Astrocyte (in vitro differentiated cells and primary cell): ENCODE measurements around the gene SAPCD2. TPM values are rescaled to one million over a fixed set of nuclear protein-coding genes. Genes with fewer than 3 reads are reported as not detected.

Experiments
- DNase-seq: peaks from one replicate; pipeline ENCODE4 v3.0.0-alpha.2; 2010; ENCODE audit warnings: low read depth
- FAIRE-seq: peaks from 2 replicates; lab custom pipeline; 2011; peaks lifted over from hg19 to GRCh38; lab: Jason Lieb, UNC
- H2AFZ ChIP-seq: 2 replicates; pipeline ENCODE4 v1.6.0; 2012; ENCODE audit warnings: low read depth, low read length, inconsistent platforms
- H3K27ac ChIP-seq: 2 replicates; pipeline ENCODE4 v1.5.1; 2011; ENCODE audit warnings: low read depth, low read length, inconsistent platforms
- H3K27me3 ChIP-seq: 2 replicates; pipeline ENCODE4 v1.6.0; 2011; ENCODE audit warnings: low read length, inconsistent platforms; ENCODE audit not compliant: insufficient read depth
- H3K36me3 ChIP-seq: 2 replicates; pipeline ENCODE4 v1.5.1; 2011; ENCODE audit warnings: low read length, inconsistent platforms; ENCODE audit not compliant: insufficient read depth
- H3K4me1 ChIP-seq: 2 replicates; pipeline ENCODE4 v1.5.1; 2011; ENCODE audit warnings: low read length, inconsistent platforms; ENCODE audit not compliant: insufficient read depth
- H3K4me2 ChIP-seq: 2 replicates; pipeline ENCODE4 v1.6.0; 2012; ENCODE audit warnings: low read length, inconsistent platforms
- H3K4me3 ChIP-seq: 2 replicates; pipeline ENCODE4 v1.5.1; 2011; ENCODE audit warnings: low read depth, mild to moderate bottlenecking, low read length, inconsistent platforms; ENCODE audit not compliant: insufficient read depth
- H3K79me2 ChIP-seq: 2 replicates; pipeline ENCODE4 v1.6.0; 2012; ENCODE audit warnings: mild to moderate bottlenecking, low read length, inconsistent platforms; ENCODE audit not compliant: insufficient read depth
- H3K9ac ChIP-seq: 2 replicates; pipeline ENCODE4 v1.6.0; 2012; ENCODE audit warnings: mild to moderate bottlenecking, low read length, inconsistent platforms
- H3K9me3 ChIP-seq: 2 replicates; pipeline ENCODE4 v1.5.1; 2012; ENCODE audit warnings: low read depth, mild to moderate bottlenecking, low read length, inconsistent platforms; ENCODE audit not compliant: insufficient read depth
- H4K20me1 ChIP-seq: 2 replicates; pipeline ENCODE4 v1.6.0; 2012; ENCODE audit warnings: low read length, inconsistent platforms; ENCODE audit not compliant: insufficient read depth
- H3K27ac Mint-ChIP-seq: one replicate; pipeline ENCODE4 v1.8.0; 2021; ENCODE audit warnings: mild to moderate bottlenecking, mixed read lengths; ENCODE audit not compliant: unreplicated experiment
- H3K27me3 Mint-ChIP-seq: one replicate; pipeline ENCODE4 v1.8.0; 2021; ENCODE audit warnings: low read depth, mixed read lengths; ENCODE audit not compliant: unreplicated experiment
- H3K36me3 Mint-ChIP-seq: one replicate; pipeline ENCODE4 v1.8.0; 2021; ENCODE audit warnings: low read depth, mixed read lengths; ENCODE audit not compliant: unreplicated experiment
- H3K4me1 Mint-ChIP-seq: one replicate; pipeline ENCODE4 v1.8.0; 2021; ENCODE audit warnings: low read depth, mixed read lengths; ENCODE audit not compliant: unreplicated experiment
- H3K4me3 Mint-ChIP-seq: one replicate; pipeline ENCODE4 v1.8.0; 2021; ENCODE audit warnings: mild to moderate bottlenecking, moderate library complexity, mixed read lengths; ENCODE audit not compliant: unreplicated experiment
- H3K9me3 Mint-ChIP-seq: one replicate; pipeline ENCODE4 v1.8.0; 2021; ENCODE audit warnings: mild to moderate bottlenecking, mixed read lengths; ENCODE audit not compliant: unreplicated experiment
- EZH2 ChIP-seq: IDR thresholded peaks from 2 replicates; pipeline ENCODE4 v1.6.1; 2012; ENCODE audit warnings: mild to moderate bottlenecking, low read length, inconsistent platforms; ENCODE audit not compliant: insufficient read depth
- total RNA-seq: library from RNA; stranded (reverse); gene quantifications from 2 replicates; pipeline ENCODE4 v1.2.1, GENCODE V29; 2021
- TF ChIP-seq, protein P1 (sequence below): IDR thresholded peaks from 2 replicates; pipeline ENCODE4 v1.5.1; 2011; ENCODE audit warnings: low read depth, mild to moderate bottlenecking, inconsistent platforms, low read length, moderate library complexity; ENCODE audit not compliant: insufficient read depth

SAPCD2 gene
- total RNA-seq, 1 donor from 2014 or later: 0.43 TPM

DNA sequence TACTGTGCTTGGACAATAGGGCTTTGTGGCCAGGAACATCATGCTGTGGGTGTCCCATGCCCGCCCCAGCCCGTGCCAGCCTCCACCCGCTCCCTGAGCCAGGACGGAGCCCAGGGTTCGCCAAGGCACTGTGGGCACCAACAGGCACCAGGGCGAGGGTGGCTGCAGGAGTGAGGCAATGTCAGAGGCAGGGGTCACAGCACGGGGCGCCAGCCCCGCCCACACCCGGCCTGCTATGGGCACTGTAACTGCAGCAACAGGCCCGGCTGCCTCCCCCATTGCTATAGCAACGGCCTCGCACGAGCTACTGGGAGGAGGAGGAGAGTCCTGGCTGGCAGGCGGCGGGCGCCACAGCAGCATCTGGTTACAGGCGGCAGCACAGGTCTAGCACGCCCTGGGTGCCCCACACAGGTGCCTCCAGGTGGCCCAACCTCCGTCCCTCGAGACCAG is 44.8 kb downstream of the SAPCD2 start:
- H3K27me3 ChIP-seq: no peaks in the 10 kb centered on the region
- H3K9ac ChIP-seq: no peak overlapping the region
- peaks cover 15% of the 10 kb centered on the region for H3K4me1 ChIP-seq
- no peak overlapping the region for H3K27ac ChIP-seq
- no peak overlapping the region for H2AFZ ChIP-seq
- no peaks in the 10 kb centered on the region for H3K9me3 ChIP-seq
- DNase-seq: no peak
- no peak for FAIRE-seq
- Mint-ChIP-seq H3K27me3 (peaks cover 3% of the 10 kb centered on the region), H3K4me3 (no peak overlapping the region), H3K36me3 (no peaks in the 10 kb centered on the region), H3K4me1 (no peaks in the 10 kb centered on the region), H3K9me3 (no peaks in the 10 kb centered on the region), H3K27ac (no peak overlapping the region)
- no peak overlapping the region for H3K4me3 ChIP-seq
- TF ChIP-seq, protein P1, sequence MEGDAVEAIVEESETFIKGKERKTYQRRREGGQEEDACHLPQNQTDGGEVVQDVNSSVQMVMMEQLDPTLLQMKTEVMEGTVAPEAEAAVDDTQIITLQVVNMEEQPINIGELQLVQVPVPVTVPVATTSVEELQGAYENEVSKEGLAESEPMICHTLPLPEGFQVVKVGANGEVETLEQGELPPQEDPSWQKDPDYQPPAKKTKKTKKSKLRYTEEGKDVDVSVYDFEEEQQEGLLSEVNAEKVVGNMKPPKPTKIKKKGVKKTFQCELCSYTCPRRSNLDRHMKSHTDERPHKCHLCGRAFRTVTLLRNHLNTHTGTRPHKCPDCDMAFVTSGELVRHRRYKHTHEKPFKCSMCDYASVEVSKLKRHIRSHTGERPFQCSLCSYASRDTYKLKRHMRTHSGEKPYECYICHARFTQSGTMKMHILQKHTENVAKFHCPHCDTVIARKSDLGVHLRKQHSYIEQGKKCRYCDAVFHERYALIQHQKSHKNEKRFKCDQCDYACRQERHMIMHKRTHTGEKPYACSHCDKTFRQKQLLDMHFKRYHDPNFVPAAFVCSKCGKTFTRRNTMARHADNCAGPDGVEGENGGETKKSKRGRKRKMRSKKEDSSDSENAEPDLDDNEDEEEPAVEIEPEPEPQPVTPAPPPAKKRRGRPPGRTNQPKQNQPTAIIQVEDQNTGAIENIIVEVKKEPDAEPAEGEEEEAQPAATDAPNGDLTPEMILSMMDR: no peak
- peaks cover 29% of the 10 kb centered on the region for H4K20me1 ChIP-seq
- no peaks in the 10 kb centered on the region for H3K79me2 ChIP-seq
- no peak overlapping the region for H3K4me2 ChIP-seq
- H3K36me3 ChIP-seq: no peaks in the 10 kb centered on the region

DNA sequence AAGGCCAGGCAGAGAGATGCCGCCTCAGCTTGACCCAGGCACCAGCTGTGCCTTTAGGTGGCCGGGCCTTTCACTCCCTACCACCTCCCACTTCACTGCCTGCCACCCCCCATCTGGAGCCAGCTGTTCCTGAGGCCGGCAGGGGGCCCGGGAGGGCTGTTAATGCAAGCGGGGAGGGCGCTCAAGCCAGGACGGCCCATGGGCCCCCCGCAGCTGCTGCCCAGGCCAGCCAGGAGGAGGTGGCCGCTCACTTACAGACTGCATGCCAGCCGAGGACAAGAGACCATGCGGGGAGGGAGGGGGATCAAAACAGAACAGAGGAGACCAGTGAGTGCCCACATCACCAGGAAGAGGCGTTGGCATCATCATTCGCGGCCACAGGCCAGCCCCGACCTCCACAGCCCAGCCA is 46.8 kb downstream of the SAPCD2 start:
- no peaks in the 10 kb centered on the region for H3K27me3 ChIP-seq
- Mint-ChIP-seq H3K4me3 (no peak overlapping the region), H3K27me3 (peaks cover 6% of the 10 kb centered on the region), H3K36me3 (peaks cover 2% of the 10 kb centered on the region), H3K9me3 (no peaks in the 10 kb centered on the region), H3K27ac (no peak overlapping the region), H3K4me1 (no peaks in the 10 kb centered on the region)
- no peaks in the 10 kb centered on the region for H3K9me3 ChIP-seq
- no peak overlapping the region for H3K4me3 ChIP-seq
- H3K27ac ChIP-seq: no peak overlapping the region
- DNase-seq (no peak), FAIRE-seq (no peak)
- no peak overlapping the region for H2AFZ ChIP-seq
- H3K4me2 ChIP-seq: no peak overlapping the region
- no peaks in the 10 kb centered on the region for H3K36me3 ChIP-seq
- H3K9ac ChIP-seq: no peak overlapping the region
- H4K20me1 ChIP-seq: peaks cover 23% of the 10 kb centered on the region
- TF ChIP-seq EZH2: no peak
- TF ChIP-seq, protein P1: no peak
- H3K4me1 ChIP-seq: peaks cover 7% of the 10 kb centered on the region
- H3K79me2 ChIP-seq: no peaks in the 10 kb centered on the region

DNA sequence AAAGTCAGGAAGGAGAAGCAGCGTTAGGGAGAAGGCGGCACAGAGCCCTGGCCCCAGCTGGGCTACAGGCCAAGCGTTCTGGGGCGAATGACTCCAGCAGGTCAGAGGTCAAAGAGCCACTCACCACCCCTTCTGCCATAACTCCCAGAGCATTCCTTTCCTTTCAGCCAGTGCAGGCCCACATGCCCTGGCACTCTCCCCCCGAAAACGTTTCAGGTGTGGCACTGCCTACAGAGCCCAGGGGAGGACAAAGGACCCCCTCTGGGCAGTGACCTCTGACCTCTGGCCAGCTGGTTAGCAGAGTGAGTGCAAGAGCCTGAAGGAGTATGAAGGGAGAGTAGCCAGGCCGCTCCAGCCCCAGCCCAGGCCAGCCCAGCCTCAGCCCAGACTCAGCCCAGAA is 47.2 kb downstream of the SAPCD2 start:
- H4K20me1 ChIP-seq: peaks cover 23% of the 10 kb centered on the region
- no peaks in the 10 kb centered on the region for H3K9me3 Mint-ChIP-seq

More for the DNA sequence above, 47.2 kb downstream of the SAPCD2 start:
- Histone ChIP-seq H2AFZ (no peak overlapping the region), H3K9me3 (no peaks in the 10 kb centered on the region), H3K4me1 (peaks cover 5% of the 10 kb centered on the region), H3K36me3 (no peaks in the 10 kb centered on the region), H3K9ac (no peak overlapping the region), H3K4me2 (no peak overlapping the region), H3K79me2 (no peaks in the 10 kb centered on the region), H3K27ac (no peak overlapping the region), H3K27me3 (no peaks in the 10 kb centered on the region), H3K4me3 (no peak overlapping the region)
- Mint-ChIP-seq H3K4me1 (no peaks in the 10 kb centered on the region), H3K27me3 (peaks cover 6% of the 10 kb centered on the region), H3K36me3 (peaks cover 2% of the 10 kb centered on the region), H3K4me3 (no peak overlapping the region), H3K27ac (no peak overlapping the region)
- DNase-seq (no peak), FAIRE-seq (no peak)
- TF ChIP-seq, protein P1: no peak
- TF ChIP-seq EZH2: no peak
